GM10248 (cell line): Measurements from ENCODE around the gene PLCB4.

Experiments
- CTCF ChIA-PET: fragments of 300-600 bp; sonication (Branson Sonifier 250); formaldehyde crosslinking; extraction: SDS; loops from one replicate; lab custom pipeline; 2021; ENCODE audit warnings: antibody characterized with exemption; lab: Yijun Ruan, JAX
- POLR2A ChIA-PET: fragments of 350-650 bp; sonication (Branson Sonifier 250); formaldehyde crosslinking; extraction: SDS; loops from one replicate; lab custom pipeline; 2020; ENCODE audit warnings: antibody characterized with exemption; lab: Yijun Ruan, JAX
- DNase-seq: peaks from one replicate; pipeline ENCODE4 v3.0.0; 2012; ENCODE audit errors: extremely low spot score
- TF ChIP-seq, protein P1 (sequence below): IDR thresholded peaks from 2 replicates; pipeline ENCODE4 v1.5.1; 2012; ENCODE audit warnings: mild to moderate bottlenecking, low read depth; ENCODE audit errors: extremely low read depth, missing control alignments, control extremely low read depth

The PLCB4 gene

DNA sequence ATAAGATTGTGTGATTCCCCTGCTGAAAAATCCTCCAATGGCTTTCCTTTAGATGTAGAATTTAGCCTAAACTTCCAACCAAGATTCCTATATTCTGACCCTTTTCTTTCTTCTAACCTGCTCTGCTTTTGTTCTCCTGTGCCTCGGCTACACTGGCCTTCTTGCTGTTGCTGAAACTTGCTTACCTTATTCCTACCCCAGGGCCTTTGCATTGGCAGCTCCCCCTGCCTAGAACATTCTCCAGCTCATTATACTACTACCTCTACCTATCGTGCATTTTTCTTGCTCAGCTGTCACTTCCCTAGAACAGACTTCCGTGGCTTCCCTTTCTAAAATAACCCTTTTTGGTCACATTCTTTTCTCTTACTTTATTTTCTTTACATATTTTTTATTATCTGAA is 48.7 kb downstream of the PLCB4 start:
- TF ChIP-seq, protein P1, sequence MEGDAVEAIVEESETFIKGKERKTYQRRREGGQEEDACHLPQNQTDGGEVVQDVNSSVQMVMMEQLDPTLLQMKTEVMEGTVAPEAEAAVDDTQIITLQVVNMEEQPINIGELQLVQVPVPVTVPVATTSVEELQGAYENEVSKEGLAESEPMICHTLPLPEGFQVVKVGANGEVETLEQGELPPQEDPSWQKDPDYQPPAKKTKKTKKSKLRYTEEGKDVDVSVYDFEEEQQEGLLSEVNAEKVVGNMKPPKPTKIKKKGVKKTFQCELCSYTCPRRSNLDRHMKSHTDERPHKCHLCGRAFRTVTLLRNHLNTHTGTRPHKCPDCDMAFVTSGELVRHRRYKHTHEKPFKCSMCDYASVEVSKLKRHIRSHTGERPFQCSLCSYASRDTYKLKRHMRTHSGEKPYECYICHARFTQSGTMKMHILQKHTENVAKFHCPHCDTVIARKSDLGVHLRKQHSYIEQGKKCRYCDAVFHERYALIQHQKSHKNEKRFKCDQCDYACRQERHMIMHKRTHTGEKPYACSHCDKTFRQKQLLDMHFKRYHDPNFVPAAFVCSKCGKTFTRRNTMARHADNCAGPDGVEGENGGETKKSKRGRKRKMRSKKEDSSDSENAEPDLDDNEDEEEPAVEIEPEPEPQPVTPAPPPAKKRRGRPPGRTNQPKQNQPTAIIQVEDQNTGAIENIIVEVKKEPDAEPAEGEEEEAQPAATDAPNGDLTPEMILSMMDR = no peak
- ChIA-PET CTCF (no interaction called here), POLR2A (no interaction called here)
- no peak for DNase-seq

GRCh38 chr20:9119776-9120175 is 50.9 kb downstream of the PLCB4 start:
- DNase-seq = no peak
- ChIA-PET POLR2A (no interaction called here), CTCF (no interaction called here)

GRCh38 chr20:9121211-9121610 is 52.3 kb downstream of the PLCB4 start:
- POLR2A ChIA-PET = no interaction called here
- CTCF ChIA-PET = no interaction called here

More at GRCh38 chr20:9119776-9120175, 50.9 kb downstream of the PLCB4 start:
- TF ChIP-seq, protein P1 = no peak

GRCh38 chr20:9122571-9122970 is 53.7 kb downstream of the PLCB4 start:
- POLR2A ChIA-PET = no interaction called here
- TF ChIP-seq, protein P1 = no peak
- no peak for DNase-seq
- CTCF ChIA-PET = interaction anchor here (0.6 to 1.4 kb wide), 3 partner anchors 9 to 17 kb away, joined by 3 to 4 read pairs (median 3); no protein-coding TSS in a partner anchor

More at GRCh38 chr20:9121211-9121610, 52.3 kb downstream of the PLCB4 start:
- DNase-seq = no peak
- TF ChIP-seq, protein P1 = no peak

GRCh38 chr20:9126527-9126926 is 57.6 kb downstream of the PLCB4 start:
- POLR2A ChIA-PET = no interaction called here

GRCh38 chr20:9128568-9128967 is 59.7 kb downstream of the PLCB4 start:
- TF ChIP-seq, protein P1 = no peak
- no peak for DNase-seq
- POLR2A ChIA-PET = no interaction called here
- CTCF ChIA-PET = no interaction called here

More at GRCh38 chr20:9126527-9126926, 57.6 kb downstream of the PLCB4 start:
- TF ChIP-seq, protein P1 = no peak
- CTCF ChIA-PET = no interaction called here
- no peak for DNase-seq
